T-cell (primary cell): ENCODE measurements around the gene PLD3. TPM values are rescaled to one million over a fixed set of nuclear protein-coding genes. Genes with fewer than 3 reads are reported as not detected.
"Not testable (repeated sequence)": the region's sequence is repeated elsewhere in the genome, so short reads cannot be mapped to it uniquely, and the experiment has no call there.

Source experiments
- ATAC-seq, 4 experiments: fragments of 200-7000 bp in 3 of 4; fragments of 150-1000 bp in 1 of 4; cut with Tn5 transposase; replicated peaks in 1 of 4; 1 replicate in 3 of 4; 2 replicates in 1 of 4; pipeline ENCODE4 v1.10.0; 2021; ENCODE audit warnings: moderate library complexity in 3 of 4, mild to moderate bottlenecking in 2 of 4, moderate number of reproducible peaks in 1 of 4
- CTCF ChIA-PET, 2 donors: fragments of 300-600 bp; sonication (Branson Sonifier 250); formaldehyde crosslinking; loops; one replicate each; lab custom pipeline; 2022; ENCODE audit warnings: antibody characterized with exemption in 2 of 2; lab: Charles Lee
- POLR2A ChIA-PET, 2 donors: fragments of 300-600 bp; sonication (Branson Sonifier 250); formaldehyde crosslinking; loops; one replicate each; lab custom pipeline; 2022; ENCODE audit warnings: antibody characterized with exemption in 2 of 2; lab: Charles Lee
- DNase-seq, 35 experiments: peaks; one replicate each; pipeline versions ENCODE4 v3.0.0 to v3.0.0-alpha.2; 2013 to 2023
- H3K27ac ChIP-seq: one replicate; pipeline ENCODE4 v1.5.1; 2013; ENCODE audit warnings: low read length
- H3K27me3 ChIP-seq, 2 experiments: replicated peaks in 1 of 2; 1 replicate in 1 of 2; 2 replicates in 1 of 2; pipeline versions ENCODE4 v1.6.1 to v1.7.0; 2013; ENCODE audit warnings: low read length in 1 of 2, mixed read lengths in 1 of 2; ENCODE audit not compliant: control insufficient read depth in 2 of 2, insufficient read depth in 2 of 2; ENCODE audit errors: extremely low read depth in 1 of 2
- H3K36me3 ChIP-seq, 2 donors: 1 replicate in 1 of 2; 2 replicates in 1 of 2; pipeline versions ENCODE4 v1.6.1 to v1.7.0; 2013; ENCODE audit warnings: low read length in 1 of 2; ENCODE audit not compliant: control insufficient read depth in 2 of 2, insufficient read depth in 1 of 2; ENCODE audit errors: extremely low read depth in 1 of 2
- H3K4me1 ChIP-seq, 2 experiments: 1 replicate in 1 of 2; 2 replicates in 1 of 2; pipeline versions ENCODE4 v1.6.1 to v1.7.0; 2013; ENCODE audit warnings: low read length in 2 of 2, mixed read lengths in 1 of 2; ENCODE audit not compliant: insufficient read depth in 2 of 2, control insufficient read depth in 1 of 2; ENCODE audit errors: extremely low read depth in 1 of 2
- H3K4me3 ChIP-seq, 2 donors: 1 replicate in 1 of 2; 2 replicates in 1 of 2; pipeline versions ENCODE4 v1.5.1 to v1.7.0; 2013; ENCODE audit warnings: mild to moderate bottlenecking in 2 of 2, low read length in 1 of 2, moderate library complexity in 1 of 2; ENCODE audit not compliant: control insufficient read depth in 1 of 2; ENCODE audit errors: extremely low read depth in 1 of 2
- H3K9me3 ChIP-seq: 2 replicates; pipeline ENCODE4 v1.7.0; 2013
- H3K27ac Mint-ChIP-seq, 2 donors: one replicate each; pipeline ENCODE4 v1.8.0; 2020 to 2021; ENCODE audit warnings: mild to moderate bottlenecking in 2 of 2, mixed read lengths in 2 of 2
- H3K27me3 Mint-ChIP-seq, 2 donors: one replicate each; pipeline ENCODE4 v1.8.0; 2021 to 2022; ENCODE audit warnings: mixed read lengths in 2 of 2
- H3K36me3 Mint-ChIP-seq: one replicate; pipeline ENCODE4 v1.8.0; 2021; ENCODE audit warnings: mixed read lengths
- H3K4me1 Mint-ChIP-seq, 3 donors: one replicate each; pipeline ENCODE4 v1.8.0; 2020 to 2022; ENCODE audit warnings: mixed read lengths in 3 of 3, mild to moderate bottlenecking in 1 of 3
- H3K4me3 Mint-ChIP-seq, 3 donors: one replicate each; pipeline ENCODE4 v1.8.0; 2020 to 2022; ENCODE audit warnings: mild to moderate bottlenecking in 3 of 3, mixed read lengths in 3 of 3, moderate library complexity in 3 of 3
- H3K9me3 Mint-ChIP-seq, 3 donors: one replicate each; pipeline ENCODE4 v1.8.0; 2020 to 2022; ENCODE audit warnings: mixed read lengths in 3 of 3
- WGBS: methylation state at CpG from one replicate; pipeline ENCODE4 v1.1.5; 2013; ENCODE audit warnings: missing lambda C conversion rate; ENCODE audit not compliant: insufficient coverage; 5-methylcytosine and 5-hydroxymethylcytosine counted together
- total RNA-seq, 35 experiments: library from RNA in 6 of 35; stranded (reverse) in 6 of 35; fragments of 120-200 nt in 1 of 35; gene quantifications; one replicate each; pipeline versions ENCODE4 v1.2.1 to v1.2.4 and lab custom pipeline; 2013 to 2026

Gene PLD3
- total RNA-seq, 5 donors from 2014 or later (not counting 1 experiment from before 2014, with no cell fraction given): 71.0 to 120 (median 118) TPM

- Histone ChIP-seq H3K27ac (peak overlapping the region; percentile 44), H3K27me3 (peaks cover 0 to under 1% of the 10 kb centered on the region in 2 experiments), H3K4me3 (peak overlapping the region; percentile 65 to 69), H3K36me3 (no peaks in the 10 kb centered on the region), H3K4me1 (peaks cover 0 to 31% of the 10 kb centered on the region in 2 experiments), H3K9me3 (no peaks in the 10 kb centered on the region)
- POLR2A ChIA-PET: interaction anchor here in 1 of 2 donors (0.6 kb wide), 1 partner anchor 903 kb away, joined by 3 read pairs; no protein-coding TSS in a partner anchor
- H3K4me1 Mint-ChIP-seq: peaks cover 27 to 51% (median 27%) of the 10 kb centered on the region in 3 donors
- CTCF ChIA-PET: interaction anchor here in 1 of 2 donors (0.8 to 1.8 kb wide), 2 partner anchors 22 to 60 kb away, joined by 4 read pairs; partner anchors contain the start of gene SERTAD1
- 0% methylated on average over 28 of the region's 41 CpGs for WGBS
- ATAC-seq: peak; percentile 53 to 65 (median 58)
- peaks cover 4% of the 10 kb centered on the region for H3K36me3 Mint-ChIP-seq
- DNase-seq: peak; percentile 42 to 81 (median 67)
- H3K27ac Mint-ChIP-seq: peak overlapping the region; percentile 82 to 91
- H3K9me3 Mint-ChIP-seq: no peaks in the 10 kb centered on the region
- H3K27me3 Mint-ChIP-seq: no peaks in the 10 kb centered on the region
- H3K4me3 Mint-ChIP-seq: peak overlapping the region; percentile 78 to 92 (median 89)
Observed at GRCh38 chr19:40403262-40403984, 54.9 kb downstream of the PLD3 start.

GRCh38 chr19:40407714-40408597 lies 59.5 kb downstream of the PLD3 start:
- DNase-seq: no peak
- H3K4me1 ChIP-seq: peaks cover 0 to 25% of the 10 kb centered on the region in 2 experiments
- no peaks in the 10 kb centered on the region for H3K36me3 ChIP-seq
- POLR2A ChIA-PET: no interaction called here
- no peak overlapping the region for H3K27ac ChIP-seq
- no peaks in the 10 kb centered on the region for H3K9me3 Mint-ChIP-seq
- H3K36me3 Mint-ChIP-seq: no peaks in the 10 kb centered on the region
- peaks cover 18 to 29% (median 18%) of the 10 kb centered on the region in 3 donors for H3K4me1 Mint-ChIP-seq
- CTCF ChIA-PET: interaction anchor here in 1 of 2 donors (0.7 kb wide), 2 partner anchors 13 to 52 kb away, joined by 3 to 4 read pairs; no protein-coding TSS in a partner anchor
- WGBS: 43% methylated on average over 21 of the region's 22 CpGs
- no peaks in the 10 kb centered on the region for H3K27me3 Mint-ChIP-seq
- peak overlapping the region in 1 of 2 donors; percentile 59 for H3K27ac Mint-ChIP-seq
- no peak overlapping the region for H3K4me3 ChIP-seq
- no peak overlapping the region for H3K4me3 Mint-ChIP-seq
- no peaks in the 10 kb centered on the region for H3K9me3 ChIP-seq
- H3K27me3 ChIP-seq: peaks cover 0 to 19% of the 10 kb centered on the region in 2 experiments
- no peak for ATAC-seq

- H3K4me3 Mint-ChIP-seq, H3K36me3 ChIP-seq, H3K9me3 ChIP-seq, H3K4me3 ChIP-seq, H3K36me3 Mint-ChIP-seq, H3K27ac ChIP-seq, H3K9me3 Mint-ChIP-seq, DNase-seq, H3K27me3 Mint-ChIP-seq, H3K27ac Mint-ChIP-seq, ATAC-seq, POLR2A ChIA-PET: not testable (repeated sequence)
- CTCF ChIA-PET: interaction anchor here in 1 of 2 donors (1.1 kb wide), 1 partner anchor 12 kb away, joined by 3 read pairs; no protein-coding TSS in a partner anchor
- H3K4me1 ChIP-seq: peaks cover 0 to 25% of the 10 kb centered on the region in 2 experiments
- WGBS: 100% methylated on average over 5 of the region's 8 CpGs
- peaks cover 0 to 25% of the 10 kb centered on the region in 2 experiments for H3K27me3 ChIP-seq
- H3K4me1 Mint-ChIP-seq: peaks cover 15 to 23% (median 15%) of the 10 kb centered on the region in 3 donors
Observed at GRCh38 chr19:40408598-40408925, 60.1 kb downstream of the PLD3 start.

GRCh38 chr19:40410030-40410389 lies 61.5 kb downstream of the PLD3 start:
- H3K27me3 ChIP-seq: peaks cover 0 to 38% of the 10 kb centered on the region in 2 experiments
- no peak overlapping the region for H3K4me3 ChIP-seq
- H3K36me3 Mint-ChIP-seq: no peaks in the 10 kb centered on the region
- DNase-seq (no peak), ATAC-seq (no peak)
- no peak overlapping the region for H3K27ac ChIP-seq
- H3K9me3 Mint-ChIP-seq: no peaks in the 10 kb centered on the region
- H3K27me3 Mint-ChIP-seq: peaks cover 0 to 2% of the 10 kb centered on the region in 2 donors
- no peak overlapping the region for H3K27ac Mint-ChIP-seq
- H3K36me3 ChIP-seq: no peaks in the 10 kb centered on the region
- no peak overlapping the region for H3K4me3 Mint-ChIP-seq
- POLR2A ChIA-PET: no interaction called here
- H3K9me3 ChIP-seq: no peaks in the 10 kb centered on the region
- 100% methylated on average over 1 of the region's 9 CpGs for WGBS
- H3K4me1 Mint-ChIP-seq: peaks cover 8 to 14% (median 12%) of the 10 kb centered on the region in 3 donors
- peaks cover 0 to 20% of the 10 kb centered on the region in 2 experiments for H3K4me1 ChIP-seq
- CTCF ChIA-PET: no interaction called here

- H3K4me1 ChIP-seq: peaks cover 0 to 20% of the 10 kb centered on the region in 2 experiments
- Mint-ChIP-seq H3K4me3 (no peak overlapping the region), H3K27me3 (peaks cover 0 to 2% of the 10 kb centered on the region in 2 donors), H3K4me1 (peaks cover 7 to 14% (median 14%) of the 10 kb centered on the region in 3 donors), H3K36me3 (no peaks in the 10 kb centered on the region), H3K9me3 (no peaks in the 10 kb centered on the region), H3K27ac (no peak overlapping the region)
- H3K9me3 ChIP-seq: no peaks in the 10 kb centered on the region
- H3K27me3 ChIP-seq: peaks cover 0 to 42% of the 10 kb centered on the region in 2 experiments
- H3K27ac ChIP-seq: no peak overlapping the region
- DNase-seq (no peak), ATAC-seq (no peak)
- CTCF ChIA-PET: interaction anchor here in 1 of 2 donors (0.9 kb wide), 1 partner anchor 9 kb away, joined by 3 read pairs; no protein-coding TSS in a partner anchor
- WGBS: 72% methylated on average over 8 of the region's 16 CpGs
- H3K4me3 ChIP-seq: no peak overlapping the region
- POLR2A ChIA-PET: no interaction called here
- H3K36me3 ChIP-seq: no peaks in the 10 kb centered on the region
Observed at GRCh38 chr19:40411125-40411842, 62.8 kb downstream of the PLD3 start.
